ENCODE data around the gene NUP210L.
"Not testable (repeated sequence)": the region's sequence is repeated elsewhere in the genome, so short reads cannot be mapped to it uniquely, and the experiment has no call there.

The NUP210L gene

DNA sequence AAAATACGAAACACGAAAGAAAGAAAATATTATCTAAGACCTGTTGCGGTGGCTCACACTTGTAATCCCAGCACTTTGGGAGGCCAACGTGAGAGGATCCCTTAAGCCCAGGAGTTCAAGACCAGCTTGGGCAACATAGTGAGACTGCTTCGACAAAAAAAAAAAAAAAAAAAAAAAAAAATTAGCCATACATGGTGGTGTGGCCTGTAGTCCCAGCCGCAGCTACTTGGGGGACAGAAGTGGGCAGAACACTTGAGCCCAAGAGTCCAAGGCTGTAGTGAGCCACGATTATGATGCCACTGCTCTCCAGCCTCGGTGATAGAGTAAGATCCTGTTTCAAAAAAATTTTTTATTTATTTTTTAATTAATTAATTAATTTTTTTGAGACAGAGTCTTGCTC, 167.3 kb downstream of the NUP210L start:
- peak; percentile 25 for DNase-seq

- peak; percentile 92 for DNase-seq
Observed at GRCh38 chr1:153985941-153986761, 168.7 kb downstream of the NUP210L start, which contains the start of gene RAB13. Gene RAB13, minus strand, starts transcription at chr1:153986339. Its CDS starts 103 bp downstream, at chr1:153986236.

- DNase-seq = no peak
Observed at GRCh38 chr1:153985341-153985912, 169.4 kb downstream of the NUP210L start.

GRCh38 chr1:153984123-153984894, 170.6 kb downstream of the NUP210L start:
- no peak for DNase-seq

GRCh38 chr1:153981735-153982134, 173.1 kb downstream of the NUP210L start:
- not testable (repeated sequence) for DNase-seq

- not testable (repeated sequence) for DNase-seq
Observed at GRCh38 chr1:153979091-153979490, 175.8 kb downstream of the NUP210L start.

DNA sequence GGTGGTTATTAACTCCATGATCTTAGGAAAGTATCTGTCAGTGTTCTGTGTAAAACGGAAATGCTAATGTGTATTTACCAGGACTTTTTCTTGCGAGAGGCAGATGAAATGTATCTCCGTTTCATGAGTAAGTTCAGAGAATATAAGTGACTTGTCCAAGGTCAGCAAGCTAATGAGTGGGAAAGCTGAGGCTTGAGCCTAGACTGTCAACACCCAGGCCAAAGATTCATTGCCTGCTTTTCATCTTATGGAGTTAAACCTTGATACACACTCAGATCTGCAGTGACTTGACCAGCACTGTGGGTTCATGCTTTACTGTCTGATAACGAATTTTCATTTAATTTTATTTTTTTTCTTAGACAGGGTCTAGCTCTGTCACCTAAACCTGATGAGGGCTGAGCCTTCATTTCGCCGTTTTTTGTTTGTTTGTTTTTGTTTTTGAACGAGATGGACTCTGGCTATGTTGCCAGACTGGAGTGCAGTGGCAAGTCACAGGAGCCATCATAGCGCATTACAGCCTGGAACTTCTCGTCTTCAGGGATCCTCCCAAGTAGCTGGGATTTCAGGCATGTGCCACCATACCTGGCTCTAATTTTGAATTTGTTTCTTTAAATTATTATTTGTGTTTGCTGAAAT, 176.5 kb downstream of the NUP210L start:
- DNase-seq = peak; percentile 47

- DNase-seq = peak; percentile 95
Observed at GRCh38 chr1:153977250-153978240, 177.3 kb downstream of the NUP210L start, which contains the start of gene JTB. Gene JTB, minus strand, starts transcription at chr1:153977674. Its CDS starts 422 bp downstream, at chr1:153977252.

GRCh38 chr1:153976819-153977249, 178.0 kb downstream of the NUP210L start:
- DNase-seq = peak; percentile 62

GRCh38 chr1:153973525-153973924, 181.3 kb downstream of the NUP210L start:
- DNase-seq = no peak

GRCh38 chr1:153973071-153973470, 181.8 kb downstream of the NUP210L start:
- no peak for DNase-seq

- DNase-seq = no peak
Observed at GRCh38 chr1:153970346-153970745, 184.5 kb downstream of the NUP210L start.

GRCh38 chr1:153968972-153969371, 185.9 kb downstream of the NUP210L start:
- no peak for DNase-seq

DNA sequence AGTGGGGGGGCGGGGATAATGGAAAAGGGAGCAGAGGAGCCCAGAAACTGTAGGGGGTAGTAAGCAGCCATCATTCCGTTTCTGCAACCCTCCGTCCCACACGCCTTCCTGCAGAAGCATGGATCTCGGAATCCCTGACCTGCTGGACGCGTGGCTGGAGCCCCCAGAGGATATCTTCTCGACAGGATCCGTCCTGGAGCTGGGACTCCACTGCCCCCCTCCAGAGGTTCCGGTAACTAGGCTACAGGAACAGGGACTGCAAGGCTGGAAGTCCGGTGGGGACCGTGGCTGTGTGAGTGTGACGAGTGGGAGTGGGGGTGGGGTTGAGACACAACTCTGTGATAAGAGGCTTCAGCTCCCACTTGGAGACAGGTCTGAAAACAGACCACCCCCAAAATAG, 186.5 kb downstream of the NUP210L start:
- peak; percentile 71 for DNase-seq

DNA sequence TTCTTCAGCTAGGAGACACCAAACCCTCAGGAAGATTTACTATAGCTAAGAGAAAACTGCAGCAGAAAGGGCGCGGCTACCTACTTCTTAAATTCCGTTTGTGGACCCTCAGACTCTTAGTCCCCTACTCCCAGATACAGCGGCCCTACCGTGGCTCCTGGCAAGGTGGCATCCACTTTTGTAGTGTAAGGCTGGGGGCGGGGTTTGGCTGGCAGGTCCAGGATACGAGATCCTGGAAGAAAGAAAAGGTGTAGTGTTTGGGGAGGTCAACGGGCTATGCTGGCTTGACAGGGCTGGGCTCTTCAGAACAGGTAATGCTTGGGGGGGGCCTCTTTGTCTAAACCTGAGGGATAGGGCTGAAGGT, 186.9 kb downstream of the NUP210L start:
- DNase-seq = peak; percentile 88

- DNase-seq = peak; percentile 99
Observed at GRCh38 chr1:153967107-153967999, 187.5 kb downstream of the NUP210L start, which contains the start of gene CREB3L4. Gene CREB3L4, plus strand, starts transcription at chr1:153967902. Its CDS starts 624 bp downstream, at chr1:153968526.

GRCh38 chr1:153963850-153964331, 191.0 kb downstream of the NUP210L start:
- peak; percentile 84 for DNase-seq

- DNase-seq = peak; percentile 99
Observed at GRCh38 chr1:153963030-153963849, 191.6 kb downstream of the NUP210L start, which contains the start of gene SLC39A1. Gene SLC39A1, minus strand, starts transcription at chr1:153963537. Its CDS starts 822 bp downstream, at chr1:153962715.

Data from NCI-H69 (cell line).